Activated gamma-delta T cell (primary cell): ENCODE results near the gene ZCCHC24.
A peak's percentile ranks its signal among the peaks of the same experiment; 100 is the strongest.

Experiments
- DNase-seq: peaks from one replicate; lab custom pipeline; 2025; lab: John Stamatoyannopoulos, UW

Gene ZCCHC24

GRCh38 chr10:79445977-79446757, 743 bp upstream of the ZCCHC24 start:
- peak; percentile 24 for DNase-seq

DNA sequence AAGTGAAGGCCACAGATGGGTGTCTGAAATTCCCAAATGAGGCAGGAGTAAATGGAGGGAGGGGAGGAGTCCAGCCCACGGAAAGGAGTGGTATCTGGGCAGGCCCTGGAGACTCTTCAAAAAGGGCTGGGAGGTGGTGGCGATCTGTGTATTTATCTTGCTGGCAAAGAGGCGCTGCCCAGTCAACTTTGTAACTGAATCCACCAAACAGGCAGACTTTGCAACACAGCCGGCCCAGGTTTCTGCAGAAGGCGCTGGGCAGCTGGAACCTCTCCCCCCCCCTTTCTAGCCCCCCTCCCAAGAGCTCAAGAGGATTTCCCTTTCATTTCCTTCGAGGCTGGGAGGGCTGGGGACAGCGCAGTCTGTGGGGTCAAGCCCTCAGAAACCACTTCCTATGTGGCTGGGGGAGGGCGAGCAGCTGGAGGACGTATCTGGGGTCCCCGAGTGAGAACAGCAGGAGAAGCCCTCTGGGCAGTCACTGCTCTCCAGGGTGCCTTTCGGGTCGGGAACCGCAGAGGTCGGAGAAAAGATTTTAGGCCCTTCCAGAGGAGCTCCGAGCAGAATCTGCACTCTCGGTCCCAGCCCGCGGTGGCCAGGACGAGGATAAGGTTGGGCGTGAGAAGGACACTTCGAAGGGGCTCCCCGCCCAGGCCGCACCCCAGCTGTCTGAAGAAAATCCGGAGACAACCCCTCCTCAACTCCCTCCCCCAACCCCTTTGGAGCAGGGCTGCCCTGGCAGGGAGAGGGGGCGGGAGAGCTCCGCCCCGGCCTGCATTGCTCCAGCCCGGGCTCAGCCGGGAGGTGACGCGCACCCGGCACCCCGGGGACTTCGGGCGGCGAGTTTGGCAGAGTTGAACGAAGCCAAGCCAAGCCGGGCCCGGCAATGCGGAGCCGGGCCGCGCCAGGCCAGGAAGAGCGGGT, 965 bp downstream of the ZCCHC24 start:
- peak; percentile 39 for DNase-seq

GRCh38 chr10:79443338-79444198, 1.9 kb downstream of the ZCCHC24 start:
- no peak for DNase-seq

GRCh38 chr10:79442171-79443040, 3.0 kb downstream of the ZCCHC24 start:
- no peak for DNase-seq

- no peak for DNase-seq
These were observed 4.0 kb downstream of the ZCCHC24 start for GRCh38 chr10:79441433-79441832.

GRCh38 chr10:79440281-79440680, 5.1 kb downstream of the ZCCHC24 start:
- DNase-seq, result no peak

- no peak for DNase-seq
These were observed 6.7 kb downstream of the ZCCHC24 start for GRCh38 chr10:79438699-79439085.

DNA sequence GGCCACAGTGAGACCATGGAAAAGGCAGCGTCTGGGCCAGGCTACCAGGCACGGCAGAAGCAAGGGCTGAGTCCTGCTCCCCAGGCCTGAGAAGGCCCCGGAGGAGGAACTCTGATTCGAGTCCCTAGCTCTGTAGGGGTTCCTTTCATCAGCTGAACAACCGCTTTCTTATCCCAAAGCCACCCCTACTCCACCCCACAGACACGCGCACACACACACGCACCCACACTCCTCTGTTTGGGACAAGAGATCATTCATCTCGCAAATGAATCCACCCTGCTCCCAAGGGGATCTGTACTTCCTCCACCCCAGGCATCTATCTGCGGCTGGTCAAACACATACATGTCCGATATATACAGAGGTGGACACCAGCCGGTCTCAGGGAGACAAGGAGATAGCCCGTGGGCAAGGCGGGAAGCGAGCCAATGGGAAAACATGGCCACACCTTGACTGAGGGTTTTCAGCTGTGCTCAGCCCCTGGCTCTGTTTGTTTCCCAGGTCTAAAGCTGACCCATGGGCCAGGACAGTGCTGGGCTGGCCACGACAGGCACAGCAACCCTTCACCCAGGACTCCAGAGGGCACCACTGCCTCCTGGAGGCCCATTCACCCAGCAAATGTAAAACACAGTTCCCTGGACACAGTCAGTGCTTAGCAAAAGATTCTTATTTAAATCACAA, 7.3 kb downstream of the ZCCHC24 start:
- DNase-seq, result no peak

GRCh38 chr10:79437111-79437814, 8.2 kb downstream of the ZCCHC24 start:
- no peak for DNase-seq

DNA sequence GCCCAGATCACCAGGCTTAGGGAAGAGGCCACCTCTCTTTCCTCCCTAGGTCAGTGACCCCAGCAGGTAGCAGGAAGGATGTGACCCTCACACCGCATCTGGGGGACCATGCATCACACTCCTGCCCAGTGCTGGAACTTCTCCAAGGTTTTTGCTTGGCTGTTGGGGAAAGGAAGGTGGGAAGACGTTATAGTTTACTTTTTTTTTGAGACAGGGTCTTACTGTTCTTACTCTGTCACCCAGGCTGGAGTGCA, 8.6 kb downstream of the ZCCHC24 start:
- DNase-seq, result no peak

DNA sequence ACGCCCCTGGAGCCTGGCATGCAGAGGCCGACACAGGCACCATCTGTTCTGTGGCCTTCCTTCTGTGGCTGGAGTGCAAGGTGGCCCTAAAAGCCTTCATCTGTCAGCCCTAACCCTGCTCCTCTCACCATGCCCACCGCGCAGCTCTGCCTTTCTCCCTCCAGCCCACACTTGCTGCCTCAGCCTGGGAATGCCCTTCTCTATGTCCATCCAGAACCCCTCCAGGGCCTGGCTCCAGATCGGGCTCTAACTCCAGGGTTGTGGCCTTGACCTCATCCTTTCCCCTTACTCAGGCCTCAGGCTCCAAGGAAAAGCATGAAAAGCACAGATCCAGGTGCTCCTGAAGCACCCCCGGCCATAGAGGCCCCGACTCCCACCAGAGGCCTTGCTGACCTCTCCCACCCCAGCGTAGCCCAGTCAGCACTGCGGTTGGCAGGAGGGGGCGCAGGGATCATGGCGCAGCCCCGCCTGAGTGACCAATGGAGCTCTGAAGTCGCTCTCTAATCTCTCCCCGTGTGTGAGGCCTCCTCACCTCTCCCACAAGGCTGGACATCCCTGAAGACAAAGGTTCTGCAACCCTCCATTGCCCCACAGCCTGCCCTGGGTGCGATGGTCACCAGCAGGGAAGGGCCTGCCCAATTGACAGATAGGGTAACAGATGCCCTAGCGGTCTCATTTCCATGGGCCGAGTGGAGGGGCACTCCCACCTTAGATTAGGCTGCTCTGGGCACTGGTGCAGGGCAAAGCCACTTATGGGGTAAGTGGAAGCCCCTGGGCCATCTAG, 9.2 kb downstream of the ZCCHC24 start:
- DNase-seq, result no peak

DNA sequence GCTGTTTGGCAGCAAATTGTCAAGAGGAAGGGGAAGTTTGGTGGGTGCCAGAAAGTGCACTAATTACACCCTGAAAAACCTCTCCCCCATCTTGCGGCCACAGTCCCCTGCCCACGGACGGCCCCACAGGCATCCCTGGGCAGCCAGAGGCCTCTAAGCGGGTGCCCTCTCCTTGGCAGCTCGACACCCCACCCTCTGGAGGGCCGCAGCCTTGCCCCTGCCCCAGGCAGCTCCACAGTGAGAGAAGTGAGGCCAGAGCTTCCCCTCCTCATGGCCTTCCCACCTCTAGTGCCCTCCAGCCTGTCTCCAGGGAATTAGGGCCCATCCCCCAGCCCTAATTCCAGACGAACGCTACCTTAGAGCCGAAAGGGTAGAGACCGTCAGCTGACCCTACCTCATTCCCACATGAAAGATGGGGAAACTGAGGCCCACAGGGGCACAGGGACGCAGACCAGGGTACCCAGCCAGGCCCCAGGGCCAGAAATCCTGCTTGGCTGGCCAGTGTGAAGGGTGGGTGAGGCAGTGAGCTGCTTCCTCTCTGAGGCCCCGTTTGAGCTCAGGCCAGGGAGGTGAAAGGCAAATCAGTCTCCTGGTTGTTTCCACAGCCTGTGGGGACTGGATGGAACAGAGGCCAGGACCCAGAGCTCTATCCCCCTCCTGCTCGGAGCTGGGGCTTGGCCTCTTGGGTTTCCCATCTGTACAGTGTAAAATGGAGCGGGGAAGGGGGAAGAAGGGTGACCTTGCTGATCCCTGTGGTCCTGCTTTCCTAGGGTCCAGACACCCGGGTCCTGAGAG, 10.0 kb downstream of the ZCCHC24 start:
- no peak for DNase-seq

DNA sequence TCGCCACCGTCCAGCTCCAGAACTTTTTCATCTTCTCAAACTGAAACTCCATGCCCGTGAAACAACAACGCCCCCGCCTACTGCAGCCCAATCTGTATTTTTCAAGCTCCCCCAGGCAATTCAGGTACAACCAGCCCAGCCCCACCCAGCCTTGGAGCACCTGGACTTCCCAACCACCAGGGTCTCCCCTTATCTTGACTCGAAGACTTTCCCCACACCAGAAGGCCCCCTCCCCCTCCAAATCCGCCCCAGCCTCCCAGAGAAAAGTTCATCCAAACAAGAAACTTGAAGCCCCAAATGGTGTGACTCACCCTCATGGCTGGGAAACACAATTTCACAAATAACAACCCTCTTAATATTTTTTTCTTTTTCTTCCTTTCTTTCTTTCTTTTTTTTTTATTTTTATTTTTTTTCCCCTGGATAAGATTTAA, 10.6 kb downstream of the ZCCHC24 start:
- DNase-seq, result no peak

GRCh38 chr10:79434223-79434687, 11.2 kb downstream of the ZCCHC24 start:
- DNase-seq, result no peak

- no peak for DNase-seq
These were observed 11.9 kb downstream of the ZCCHC24 start for GRCh38 chr10:79433324-79434222.

GRCh38 chr10:79431891-79432831, 13.3 kb downstream of the ZCCHC24 start:
- DNase-seq, result no peak
